Right lobe of liver (tissue), 4 donors: Measurements from ENCODE around the gene SYNE1.

Source experiments
- POLR2A ChIP-seq: fragments of 450-650 bp; IDR thresholded peaks from one replicate; pipeline ENCODE4 v1.6.1; 2017; ENCODE audit warnings: antibody characterized with exemption, mild to moderate bottlenecking
- TF ChIP-seq, protein P1 (sequence below), 4 donors: fragments of 200-600 bp in 3 of 4; fragments of 450-650 bp in 1 of 4; IDR thresholded peaks; one replicate each; pipeline versions ENCODE4 v1.5.1 to v1.8.0; 2016 to 2022; ENCODE audit warnings: antibody characterized with exemption in 4 of 4, mild to moderate bottlenecking in 2 of 4
- donor health status: DM: no; HTN: no; CAD: no.
- donor health status: DM: no; HTN: no; CAD: no.
- donor health status: DM: no; HTN: yes; CAD: no.

DNA sequence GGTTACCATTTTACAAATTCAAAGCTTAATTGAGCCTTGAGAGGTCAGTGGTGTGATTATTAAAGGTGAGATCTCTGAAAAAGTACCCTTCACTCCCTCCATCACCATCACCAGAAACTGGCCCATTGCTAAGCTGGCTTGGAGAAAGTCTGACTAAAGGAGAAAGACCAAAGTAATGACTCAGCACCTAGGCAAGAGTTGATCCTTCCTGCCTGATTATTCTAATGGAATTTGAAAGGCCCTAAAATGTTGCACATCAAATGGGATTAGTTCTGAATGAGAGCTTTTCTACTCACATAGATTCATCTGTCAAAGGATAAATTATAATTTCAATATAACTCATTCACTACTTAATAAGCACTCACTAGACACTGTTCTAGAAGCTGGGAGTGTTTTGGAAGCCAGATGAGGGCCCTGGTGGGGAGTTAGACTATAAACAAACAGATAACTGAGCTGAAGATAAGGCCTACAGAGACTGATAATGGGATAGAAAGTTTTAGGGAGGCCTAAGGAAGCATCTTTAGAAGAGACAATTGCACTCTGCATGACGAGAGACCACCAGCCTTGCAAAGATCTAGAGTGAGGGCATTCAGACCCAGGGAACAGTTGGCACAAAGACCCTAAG, 366.7 kb downstream of the SYNE1 start:
- TF ChIP-seq, protein P1, sequence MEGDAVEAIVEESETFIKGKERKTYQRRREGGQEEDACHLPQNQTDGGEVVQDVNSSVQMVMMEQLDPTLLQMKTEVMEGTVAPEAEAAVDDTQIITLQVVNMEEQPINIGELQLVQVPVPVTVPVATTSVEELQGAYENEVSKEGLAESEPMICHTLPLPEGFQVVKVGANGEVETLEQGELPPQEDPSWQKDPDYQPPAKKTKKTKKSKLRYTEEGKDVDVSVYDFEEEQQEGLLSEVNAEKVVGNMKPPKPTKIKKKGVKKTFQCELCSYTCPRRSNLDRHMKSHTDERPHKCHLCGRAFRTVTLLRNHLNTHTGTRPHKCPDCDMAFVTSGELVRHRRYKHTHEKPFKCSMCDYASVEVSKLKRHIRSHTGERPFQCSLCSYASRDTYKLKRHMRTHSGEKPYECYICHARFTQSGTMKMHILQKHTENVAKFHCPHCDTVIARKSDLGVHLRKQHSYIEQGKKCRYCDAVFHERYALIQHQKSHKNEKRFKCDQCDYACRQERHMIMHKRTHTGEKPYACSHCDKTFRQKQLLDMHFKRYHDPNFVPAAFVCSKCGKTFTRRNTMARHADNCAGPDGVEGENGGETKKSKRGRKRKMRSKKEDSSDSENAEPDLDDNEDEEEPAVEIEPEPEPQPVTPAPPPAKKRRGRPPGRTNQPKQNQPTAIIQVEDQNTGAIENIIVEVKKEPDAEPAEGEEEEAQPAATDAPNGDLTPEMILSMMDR (IDR thresholded peaks at IDR 0.05), result no peak
- no peak for TF ChIP-seq POLR2A
